22Rv1 (cell line): ENCODE data around the gene FOSL1.

Experiments used
- CTCF ChIP-seq: fragments of 450-650 bp; IDR thresholded peaks from 2 replicates; pipeline ENCODE4 v1.5.1; 2017; ENCODE audit warnings: mild to moderate bottlenecking
- ZFX ChIP-seq: fragments of 450-650 bp; IDR thresholded peaks from 2 replicates; pipeline ENCODE4 v1.6.1; 2017; ENCODE audit warnings: antibody characterized with exemption, borderline replicate concordance

GRCh38 chr11:65892661-65893317 lies 7.4 kb downstream of the FOSL1 start:
- TF ChIP-seq CTCF (no peak), ZFX (no peak)
